Transverse colon (tissue), 4 donors: ENCODE measurements around the gene ZNF407. TPM values are rescaled to one million over a fixed set of nuclear protein-coding genes. Genes with fewer than 3 reads are reported as not detected.

ENCODE experiments used
- DNase-seq: peaks from one replicate; pipeline ENCODE4 v3.0.0-alpha.2; 2019
- H3K27ac ChIP-seq, 4 donors: fragments of 200-600 bp; sonication (generic); 2 replicates each; pipeline ENCODE4 v1.5.1; 2016 to 2018; ENCODE audit warnings: inconsistent platforms in 4 of 4
- H3K27me3 ChIP-seq: fragments of 200-600 bp; sonication (generic); 2 replicates; pipeline ENCODE4 v1.5.1; 2017; ENCODE audit warnings: inconsistent platforms
- H3K36me3 ChIP-seq, 4 donors: fragments of 200-600 bp; sonication (generic); 2 replicates each; pipeline ENCODE4 v1.5.1; 2017 to 2019; ENCODE audit warnings: inconsistent platforms in 4 of 4
- H3K4me1 ChIP-seq, 4 donors: fragments of 200-600 bp; sonication (generic); 2 replicates each; pipeline ENCODE4 v1.5.1; 2017 to 2020; ENCODE audit warnings: inconsistent platforms in 4 of 4
- H3K4me3 ChIP-seq, 4 donors: fragments of 200-600 bp; sonication (generic); 1 replicate in 1 of 4; 2 replicates in 3 of 4; pipeline versions ENCODE4 v1.5.1 to v1.6.1; 2017 to 2019; ENCODE audit warnings: inconsistent platforms in 4 of 4
- H3K9me3 ChIP-seq, 2 donors: fragments of 200-600 bp; sonication (generic); 2 replicates each; pipeline ENCODE4 v1.5.1; 2017 to 2019; ENCODE audit warnings: inconsistent platforms in 2 of 2
- CTCF ChIP-seq, 5 experiments: fragments of 200-600 bp in 3 of 5; fragments of 450-650 bp in 2 of 5; sonication (generic) in 3 of 5; IDR thresholded peaks; 1 replicate in 2 of 5; 2 replicates in 3 of 5; pipeline ENCODE4 v1.5.1; 2016 to 2017; ENCODE audit warnings: antibody characterized with exemption in 5 of 5, inconsistent platforms in 3 of 5, mild to moderate bottlenecking in 2 of 5, moderate library complexity in 1 of 5
- EP300 ChIP-seq: sonication (generic); formaldehyde crosslinking; IDR thresholded peaks from one replicate; pipeline ENCODE4 v1.6.1; 2017; ENCODE audit warnings: antibody characterized with exemption, low read depth
- POLR2A ChIP-seq: fragments of 450-650 bp; IDR thresholded peaks from one replicate; pipeline ENCODE4 v1.6.1; 2016; ENCODE audit warnings: antibody characterized with exemption, mild to moderate bottlenecking, moderate library complexity
- POLR2AphosphoS5 ChIP-seq, 3 donors: sonication (generic); formaldehyde crosslinking; IDR thresholded peaks; one replicate each; pipeline ENCODE4 v1.6.1; 2016; ENCODE audit warnings: antibody characterized with exemption in 3 of 3
- WGBS, 2 donors: methylation state at CpG; one replicate each; pipeline ENCODE4 v1.1.5; 2018; ENCODE audit warnings: low coverage in 1 of 2; 5-methylcytosine and 5-hydroxymethylcytosine counted together
- in situ Hi-C, 4 donors: fragments of 200-750 bp; cut with MboI; loops; one replicate each; pipeline versions ENCODE4 v1.15.0 to v1.15.1; 2017; ENCODE audit warnings: low sequenced_read_pairs in 3 of 4, low pct_ligation_motif_present in 1 of 4, low pct_unique_long_range_greater_than_20kb in 1 of 4
- intact Hi-C: fragments of 100-400 bp; cut with DNase I; formaldehyde crosslinking; loops from one replicate; pipeline ENCODE4 v1.15.1; 2023; ENCODE audit warnings: low total_unique reads
- total RNA-seq, 4 donors: library from RNA; depleted of rRNA; stranded (reverse); fragments of >200 nt; gene quantifications; one replicate each; pipeline ENCODE4 v1.1.0, GENCODE V29; 2016

The ZNF407 gene
- total RNA-seq, 4 donors from 2014 or later, result 13.5 to 24.1 (median 20.1) TPM

GRCh38 chr18:74949611-74950010, 351.9 kb downstream of the ZNF407 start:
- H3K27ac ChIP-seq, result no peak overlapping the region
- peaks cover 9 to 17% (median 13%) of the 10 kb centered on the region in 4 donors for H3K4me1 ChIP-seq
- in situ Hi-C loops (no loop called here), intact Hi-C loops (no loop called here)
- WGBS, 2 donors, result 82% methylated on average over 1 of the region's 1 CpG; no CpG with 5 or more reads in 1 of the 2 donors
- no peaks in the 10 kb centered on the region for H3K27me3 ChIP-seq
- TF ChIP-seq EP300 (no peak), POLR2A (no peak), CTCF (IDR thresholded peaks at IDR 0.05) (no peak), POLR2AphosphoS5 (IDR thresholded peaks at IDR 0.05) (no peak)
- no peak for DNase-seq
- H3K9me3 ChIP-seq, result no peaks in the 10 kb centered on the region
- no peaks in the 10 kb centered on the region for H3K36me3 ChIP-seq
- H3K4me3 ChIP-seq, result no peak overlapping the region

- TF ChIP-seq EP300 (no peak), CTCF (IDR thresholded peaks at IDR 0.05) (no peak), POLR2A (no peak), POLR2AphosphoS5 (IDR thresholded peaks at IDR 0.05) (no peak)
- H3K4me1 ChIP-seq, result peaks cover 9 to 17% (median 13%) of the 10 kb centered on the region in 4 donors
- WGBS, 2 donors, result 71 to 82% methylated on average over 4 of the region's 4 CpGs
- H3K36me3 ChIP-seq, result no peaks in the 10 kb centered on the region
- H3K4me3 ChIP-seq, result no peak overlapping the region
- H3K9me3 ChIP-seq, result no peaks in the 10 kb centered on the region
- H3K27ac ChIP-seq, result peak overlapping the region; percentile 33 to 63 (median 48)
- intact Hi-C loops, result no loop called here
- in situ Hi-C loops, result no loop called here
- H3K27me3 ChIP-seq, result no peaks in the 10 kb centered on the region
- no peak for DNase-seq
Observed at GRCh38 chr18:74950479-74950878, 352.8 kb downstream of the ZNF407 start.

GRCh38 chr18:74951165-74951760, 353.6 kb downstream of the ZNF407 start:
- TF ChIP-seq EP300 (peak; percentile 15), POLR2AphosphoS5 (IDR thresholded peaks at IDR 0.05) (peak in 1 of 3 donors; percentile 23), CTCF (IDR thresholded peaks at IDR 0.05) (no peak), POLR2A (no peak)
- Histone ChIP-seq H3K27ac (peak overlapping the region; percentile 33 to 63 (median 48)), H3K27me3 (no peaks in the 10 kb centered on the region), H3K4me3 (no peak overlapping the region), H3K36me3 (no peaks in the 10 kb centered on the region), H3K4me1 (peaks cover 9 to 17% (median 13%) of the 10 kb centered on the region in 4 donors), H3K9me3 (no peaks in the 10 kb centered on the region)
- 27 to 28% methylated on average over 4 of the region's 4 CpGs for WGBS, 2 donors
- intact Hi-C loops, result no loop called here
- in situ Hi-C loops, result no loop called here
- DNase-seq, result peak; percentile 45

GRCh38 chr18:74957588-74958224, 360.0 kb downstream of the ZNF407 start:
- DNase-seq, result no peak
- Histone ChIP-seq H3K9me3 (no peaks in the 10 kb centered on the region), H3K4me3 (no peak overlapping the region), H3K27me3 (no peaks in the 10 kb centered on the region), H3K36me3 (no peaks in the 10 kb centered on the region), H3K27ac (no peak overlapping the region), H3K4me1 (no peaks in the 10 kb centered on the region)
- in situ Hi-C loops, result no loop called here
- TF ChIP-seq POLR2AphosphoS5 (IDR thresholded peaks at IDR 0.05), result no peak
- TF ChIP-seq EP300, result no peak
- TF ChIP-seq CTCF (IDR thresholded peaks at IDR 0.05), result no peak
- TF ChIP-seq POLR2A, result no peak
- 86 to 90% methylated on average over 8 of the region's 8 CpGs for WGBS, 2 donors
- intact Hi-C loops, result no loop called here
